Measurements from ENCODE around the gene CACNA1H. TPM values are rescaled to one million over a fixed set of nuclear protein-coding genes. Genes with fewer than 3 reads are reported as not detected.

The CACNA1H gene
- total and polyA plus RNA-seq, 2 experiments from 2014 or later: 0.11 TPM; not detected in 1

GRCh38 chr16:1126044-1126443 lies 26.9 kb upstream of the CACNA1H start:
- in situ Hi-C loops (cut with MboI): no loop called here
- H3F3A ChIP-seq (ENCODE audit: insufficient read depth): no peaks in the 10 kb centered on the region
- no peaks in the 10 kb centered on the region for H3K9me3 ChIP-seq (ENCODE audit: low read depth)
- H3K4me3 ChIP-seq: no peak overlapping the region
- no peaks in the 10 kb centered on the region for H3K36me3 ChIP-seq (ENCODE audit: low read depth)
- H2AFZ ChIP-seq: no peak overlapping the region
- no peaks in the 10 kb centered on the region for H3K9me2 ChIP-seq (ENCODE audit: insufficient read depth)
- no peaks in the 10 kb centered on the region for H4K20me1 ChIP-seq (ENCODE audit: insufficient read depth)
- no peak overlapping the region for H3K27ac ChIP-seq
- no peak for TF ChIP-seq EZH2 (IDR thresholded peaks at IDR 0.05; ENCODE audit: insufficient read depth, poor library complexity, severe bottlenecking)
- no peak for TF ChIP-seq EZH2phosphoT487 (IDR thresholded peaks at IDR 0.05; ENCODE audit: insufficient read depth, low read depth)
- 9 to 18% methylated on average over 14 to 17 of the region's 17 CpGs for WGBS, 2 experiments (ENCODE audit: low coverage in 1 of 2, low lambda C conversion rate in 2 of 2, missing lambda C conversion rate in 2 of 2)
- H3K4me1 ChIP-seq (ENCODE audit: insufficient read depth): no peaks in the 10 kb centered on the region
- H3K4me2 ChIP-seq (ENCODE audit: unreplicated experiment): no peak overlapping the region
- no peak for DNase-seq
- 0 out of 2 replicates have a peak, but pooled peaks cover 1% of the 10 kb centered on the region for H3K27me3 ChIP-seq (replicated peaks; ENCODE audit: insufficient read depth)
- H3K9ac ChIP-seq: no peak overlapping the region
- H3K79me2 ChIP-seq (ENCODE audit: insufficient read depth): no peaks in the 10 kb centered on the region

GRCh38 chr16:1126586-1126985 lies 26.3 kb upstream of the CACNA1H start:
- in situ Hi-C loops (cut with MboI): no loop called here

GRCh38 chr16:1127101-1127500 lies 25.8 kb upstream of the CACNA1H start:
- H3K4me2 ChIP-seq (ENCODE audit: unreplicated experiment): no peak overlapping the region
- H3F3A ChIP-seq (ENCODE audit: insufficient read depth): no peaks in the 10 kb centered on the region
- WGBS, 2 experiments (ENCODE audit: low coverage in 1 of 2, low lambda C conversion rate in 2 of 2, missing lambda C conversion rate in 2 of 2): 25 to 29% methylated on average over 15 to 16 of the region's 16 CpGs
- no peak for TF ChIP-seq EZH2 (IDR thresholded peaks at IDR 0.05; ENCODE audit: insufficient read depth, poor library complexity, severe bottlenecking)
- TF ChIP-seq EZH2phosphoT487 (IDR thresholded peaks at IDR 0.05; ENCODE audit: insufficient read depth, low read depth): no peak
- H3K79me2 ChIP-seq (ENCODE audit: insufficient read depth): no peaks in the 10 kb centered on the region
- no peak for DNase-seq
- no peaks in the 10 kb centered on the region for H4K20me1 ChIP-seq (ENCODE audit: insufficient read depth)
- H3K27me3 ChIP-seq (replicated peaks; ENCODE audit: insufficient read depth): no peaks in the 10 kb centered on the region
- in situ Hi-C loops (cut with MboI): no loop called here
- no peaks in the 10 kb centered on the region for H3K36me3 ChIP-seq (ENCODE audit: low read depth)
- H2AFZ ChIP-seq: no peak overlapping the region
- H3K9me2 ChIP-seq (ENCODE audit: insufficient read depth): no peaks in the 10 kb centered on the region
- H3K9me3 ChIP-seq (ENCODE audit: low read depth): no peaks in the 10 kb centered on the region
- H3K27ac ChIP-seq: no peak overlapping the region
- H3K4me3 ChIP-seq: no peak overlapping the region
- H3K4me1 ChIP-seq (ENCODE audit: insufficient read depth): no peaks in the 10 kb centered on the region
- H3K9ac ChIP-seq: no peak overlapping the region

More at GRCh38 chr16:1126586-1126985, 26.3 kb upstream of the CACNA1H start:
- Histone ChIP-seq H3K4me3 (no peak overlapping the region), H3K27me3 (replicated peaks; ENCODE audit: insufficient read depth) (no peaks in the 10 kb centered on the region), H4K20me1 (ENCODE audit: insufficient read depth) (no peaks in the 10 kb centered on the region), H3K9me3 (ENCODE audit: low read depth) (no peaks in the 10 kb centered on the region), H3K4me2 (ENCODE audit: unreplicated experiment) (no peak overlapping the region), H3K4me1 (ENCODE audit: insufficient read depth) (no peaks in the 10 kb centered on the region), H3K27ac (no peak overlapping the region), H3K9ac (no peak overlapping the region), H3K79me2 (ENCODE audit: insufficient read depth) (no peaks in the 10 kb centered on the region), H2AFZ (no peak overlapping the region), H3F3A (ENCODE audit: insufficient read depth) (no peaks in the 10 kb centered on the region), H3K9me2 (ENCODE audit: insufficient read depth) (no peaks in the 10 kb centered on the region), H3K36me3 (ENCODE audit: low read depth) (no peaks in the 10 kb centered on the region)
- TF ChIP-seq EZH2 (IDR thresholded peaks at IDR 0.05; ENCODE audit: insufficient read depth, poor library complexity, severe bottlenecking) (no peak), EZH2phosphoT487 (IDR thresholded peaks at IDR 0.05; ENCODE audit: insufficient read depth, low read depth) (no peak)
- 9 to 17% methylated on average over 6 to 9 of the region's 10 CpGs for WGBS, 2 experiments (ENCODE audit: low coverage in 1 of 2, low lambda C conversion rate in 2 of 2, missing lambda C conversion rate in 2 of 2)
- DNase-seq: no peak

GRCh38 chr16:1127971-1128715 lies 24.8 kb upstream of the CACNA1H start:
- no peaks in the 10 kb centered on the region for H3K27me3 ChIP-seq (replicated peaks; ENCODE audit: insufficient read depth)
- H4K20me1 ChIP-seq (ENCODE audit: insufficient read depth): no peaks in the 10 kb centered on the region
- in situ Hi-C loops (cut with MboI): no loop called here
- H3K4me2 ChIP-seq (ENCODE audit: unreplicated experiment): no peak overlapping the region
- H3K4me1 ChIP-seq (ENCODE audit: insufficient read depth): no peaks in the 10 kb centered on the region
- H3K79me2 ChIP-seq (ENCODE audit: insufficient read depth): no peaks in the 10 kb centered on the region
- 67 to 73% methylated on average over 11 to 31 of the region's 31 CpGs for WGBS, 2 experiments (ENCODE audit: low coverage in 1 of 2, low lambda C conversion rate in 2 of 2, missing lambda C conversion rate in 2 of 2)
- no peak overlapping the region for H3K27ac ChIP-seq
- H3K4me3 ChIP-seq: no peak overlapping the region
- no peaks in the 10 kb centered on the region for H3F3A ChIP-seq (ENCODE audit: insufficient read depth)
- H3K36me3 ChIP-seq (ENCODE audit: low read depth): no peaks in the 10 kb centered on the region
- no peak for DNase-seq
- H3K9me2 ChIP-seq (ENCODE audit: insufficient read depth): no peaks in the 10 kb centered on the region
- no peak overlapping the region for H2AFZ ChIP-seq
- no peak overlapping the region for H3K9ac ChIP-seq
- no peak for TF ChIP-seq EZH2 (IDR thresholded peaks at IDR 0.05; ENCODE audit: insufficient read depth, poor library complexity, severe bottlenecking)
- TF ChIP-seq EZH2phosphoT487 (IDR thresholded peaks at IDR 0.05; ENCODE audit: insufficient read depth, low read depth): no peak
- no peaks in the 10 kb centered on the region for H3K9me3 ChIP-seq (ENCODE audit: low read depth)

All from GM23248 (cell line).